CD4-positive, alpha-beta T cell (primary cell): ENCODE results near the gene ATP2B2. TPM values are rescaled to one million over a fixed set of nuclear protein-coding genes. Genes with fewer than 3 reads are reported as not detected.

Experiments
- ATAC-seq: fragments of 200-7000 bp; cut with Tn5 transposase; one replicate; pipeline ENCODE4 v1.10.0; 2022; ENCODE audit warnings: mild to moderate bottlenecking; ENCODE audit not compliant: poor library complexity
- CTCF ChIA-PET: fragments of 350-600 bp; sonication (Branson Sonifier 250); formaldehyde crosslinking; loops from one replicate; lab custom pipeline; 2021; ENCODE audit warnings: antibody characterized with exemption, inconsistent platforms; lab: Charles Lee
- POLR2A ChIA-PET: fragments of 350-600 bp; sonication (Branson Sonifier 250); formaldehyde crosslinking; loops from one replicate; lab custom pipeline; 2021; ENCODE audit warnings: antibody characterized with exemption, inconsistent platforms; lab: Charles Lee
- DNase-seq, 14 experiments: peaks; one replicate each; pipeline ENCODE4 v3.0.0-alpha.2; 2013 to 2020; ENCODE audit warnings: mixed read lengths in 2 of 14
- H3K27ac ChIP-seq, 2 donors: one replicate each; pipeline versions ENCODE4 v1.5.1 to v1.7.0; 2013; ENCODE audit warnings: low read length in 2 of 2, low read depth in 1 of 2, mild to moderate bottlenecking in 1 of 2
- H3K27me3 ChIP-seq, 2 experiments: 1 replicate in 1 of 2; 2 replicates in 1 of 2; pipeline versions ENCODE4 v1.6.1 to v1.7.0; 2013; ENCODE audit warnings: low read length in 2 of 2, control low read depth in 1 of 2, mild to moderate bottlenecking in 1 of 2, moderate library complexity in 1 of 2; ENCODE audit not compliant: insufficient read depth in 2 of 2, control insufficient read depth in 1 of 2
- H3K36me3 ChIP-seq: one replicate; pipeline ENCODE4 v1.6.1; 2013; ENCODE audit warnings: low read length, control low read depth; ENCODE audit not compliant: insufficient read depth
- H3K4me1 ChIP-seq: one replicate; pipeline ENCODE4 v1.6.1; 2013; ENCODE audit warnings: low read length, control low read depth; ENCODE audit not compliant: insufficient read depth
- H3K4me3 ChIP-seq: one replicate; pipeline ENCODE4 v1.5.1; 2013; ENCODE audit warnings: mild to moderate bottlenecking, low read length, moderate library complexity
- H3K9me3 ChIP-seq, 2 experiments: 1 replicate in 1 of 2; 2 replicates in 1 of 2; pipeline versions ENCODE4 v1.6.1 to v1.7.0; 2013; ENCODE audit warnings: low read length in 2 of 2, mild to moderate bottlenecking in 2 of 2, control low read depth in 1 of 2, moderate library complexity in 1 of 2; ENCODE audit not compliant: control insufficient read depth in 1 of 2, insufficient read depth in 1 of 2
- H3K27ac Mint-ChIP-seq: one replicate; pipeline ENCODE4 v1.8.0; 2020; ENCODE audit warnings: mixed read lengths
- H3K27me3 Mint-ChIP-seq: one replicate; pipeline ENCODE4 v1.8.0; 2021; ENCODE audit warnings: mixed read lengths
- H3K36me3 Mint-ChIP-seq: one replicate; pipeline ENCODE4 v1.8.0; 2021; ENCODE audit warnings: low read depth, mixed read lengths
- H3K4me1 Mint-ChIP-seq: one replicate; pipeline ENCODE4 v1.8.0; 2021; ENCODE audit warnings: low read depth, mixed read lengths
- H3K4me3 Mint-ChIP-seq: one replicate; pipeline ENCODE4 v1.8.0; 2020; ENCODE audit warnings: mild to moderate bottlenecking, mixed read lengths
- H3K9me3 Mint-ChIP-seq: one replicate; pipeline ENCODE4 v1.8.0; 2020; ENCODE audit warnings: mixed read lengths
- CTCF ChIP-seq: fragments of 200-600 bp; IDR thresholded peaks from one replicate; pipeline ENCODE4 v1.8.0; 2022; ENCODE audit warnings: antibody characterized with exemption, mild to moderate bottlenecking
- intact Hi-C, 2 experiments: fragments of 100-400 bp; cut with DNase I in 1 of 2; cut with micrococcal nuclease in 1 of 2; formaldehyde crosslinking; loops; one replicate each; pipeline versions ENCODE4 v1.15.1 to v1.9.0; 2023 to 2025; cut with DNase I, micrococcal nuclease
- total RNA-seq, 174 experiments: library from RNA in 2 of 174; stranded (reverse) in 2 of 174; gene quantifications; one replicate each; pipeline ENCODE4 v1.2.3 and lab custom pipeline; 2021 to 2026

ATP2B2 gene
- total RNA-seq, 2 experiments from 2014 or later, result not detected

DNA sequence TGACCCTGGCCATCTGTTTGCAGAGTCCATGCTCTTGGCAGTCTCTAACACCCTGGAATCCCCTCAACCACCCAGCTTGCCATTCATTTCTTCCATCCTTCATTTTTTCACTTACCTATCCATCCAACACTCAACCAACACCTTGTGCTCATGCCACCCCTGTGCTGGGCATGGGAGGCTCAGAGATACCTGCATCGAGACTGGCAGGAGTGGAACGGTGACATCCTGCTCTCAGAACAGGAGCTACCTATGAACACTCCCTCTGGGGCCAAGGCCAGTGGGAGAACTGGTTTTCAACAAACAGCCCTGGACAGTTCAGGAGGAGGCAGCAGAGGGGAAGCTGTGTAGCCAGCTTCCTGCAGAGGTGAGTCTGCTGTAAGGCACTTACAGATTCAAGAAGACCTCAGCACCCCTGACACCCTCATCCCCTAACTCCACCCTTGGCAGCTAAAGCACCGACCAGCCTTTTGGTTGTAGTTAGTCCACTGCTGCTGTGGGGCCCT lies 19.5 kb upstream of the ATP2B2 start:
- peaks cover 6 to 15% of the 10 kb centered on the region in 2 experiments for H3K27me3 ChIP-seq
- no peak overlapping the region for H3K4me3 Mint-ChIP-seq
- no peak for DNase-seq
- TF ChIP-seq CTCF, result no peak
- intact Hi-C loops, result loop anchor here in 1 of 2 experiments (5.0 kb wide), 1 partner anchor 178 kb away; no protein-coding TSS in a partner anchor
- H3K36me3 Mint-ChIP-seq, result no peaks in the 10 kb centered on the region
- H3K36me3 ChIP-seq, result no peaks in the 10 kb centered on the region
- ChIA-PET CTCF (no interaction called here), POLR2A (no interaction called here)
- ATAC-seq, result no peak
- no peaks in the 10 kb centered on the region for H3K9me3 ChIP-seq
- H3K27ac Mint-ChIP-seq, result no peak overlapping the region
- H3K27me3 Mint-ChIP-seq, result peaks cover 42% of the 10 kb centered on the region
- no peaks in the 10 kb centered on the region for H3K4me1 ChIP-seq
- H3K4me3 ChIP-seq, result no peak overlapping the region
- H3K27ac ChIP-seq, result no peak overlapping the region
- H3K9me3 Mint-ChIP-seq, result no peaks in the 10 kb centered on the region
- H3K4me1 Mint-ChIP-seq, result no peaks in the 10 kb centered on the region

- POLR2A ChIA-PET, result no interaction called here
- TF ChIP-seq CTCF, result no peak
- Histone ChIP-seq H3K9me3 (no peaks in the 10 kb centered on the region), H3K4me3 (no peak overlapping the region), H3K27ac (no peak overlapping the region), H3K4me1 (no peaks in the 10 kb centered on the region), H3K27me3 (peaks cover 6 to 15% of the 10 kb centered on the region in 2 experiments), H3K36me3 (no peaks in the 10 kb centered on the region)
- intact Hi-C loops, result loop anchor here in 1 of 2 experiments (5.0 kb wide), 1 partner anchor 177 kb away; no protein-coding TSS in a partner anchor
- no peak overlapping the region for H3K4me3 Mint-ChIP-seq
- H3K27me3 Mint-ChIP-seq, result peaks cover 42% of the 10 kb centered on the region
- H3K27ac Mint-ChIP-seq, result no peak overlapping the region
- H3K4me1 Mint-ChIP-seq, result no peaks in the 10 kb centered on the region
- no peak for DNase-seq
- no peaks in the 10 kb centered on the region for H3K36me3 Mint-ChIP-seq
- ATAC-seq, result no peak
- CTCF ChIA-PET, result no interaction called here
- H3K9me3 Mint-ChIP-seq, result no peaks in the 10 kb centered on the region
Measured at GRCh38 chr3:10524270-10524669, 18.9 kb upstream of the ATP2B2 start.

DNA sequence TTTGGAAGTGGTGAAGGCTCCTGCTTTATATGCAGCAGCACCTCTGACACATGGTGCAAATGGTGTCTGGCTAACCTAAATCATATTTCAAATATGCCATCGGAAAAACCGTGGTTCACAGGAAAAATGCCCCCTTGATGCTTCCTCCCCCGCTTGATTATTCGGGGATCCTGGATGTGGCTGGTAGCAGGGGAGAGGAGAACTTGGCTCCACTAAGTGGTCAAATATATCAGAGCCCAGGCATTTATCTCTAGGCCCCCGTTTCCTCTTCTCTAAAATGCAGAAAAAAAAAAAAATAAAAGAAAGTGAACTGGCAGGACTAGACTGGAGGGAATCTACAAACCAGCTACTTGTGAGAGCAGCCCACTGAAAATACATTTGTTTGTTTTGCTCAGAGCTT lies 18.2 kb upstream of the ATP2B2 start:
- POLR2A ChIA-PET, result no interaction called here
- no peaks in the 10 kb centered on the region for H3K9me3 Mint-ChIP-seq
- no peak overlapping the region for H3K4me3 Mint-ChIP-seq
- ATAC-seq, result no peak
- no peak for DNase-seq
- H3K4me1 Mint-ChIP-seq, result no peaks in the 10 kb centered on the region
- peaks cover 6 to 15% of the 10 kb centered on the region in 2 experiments for H3K27me3 ChIP-seq
- no peaks in the 10 kb centered on the region for H3K4me1 ChIP-seq
- intact Hi-C loops, result loop anchor here in 1 of 2 experiments (5.0 kb wide), 1 partner anchor 176 kb away; no protein-coding TSS in a partner anchor
- H3K36me3 Mint-ChIP-seq, result no peaks in the 10 kb centered on the region
- H3K27ac Mint-ChIP-seq, result no peak overlapping the region
- H3K27me3 Mint-ChIP-seq, result peaks cover 45% of the 10 kb centered on the region
- no peaks in the 10 kb centered on the region for H3K9me3 ChIP-seq
- no peak overlapping the region for H3K4me3 ChIP-seq
- no peak overlapping the region for H3K27ac ChIP-seq
- TF ChIP-seq CTCF, result no peak
- no peaks in the 10 kb centered on the region for H3K36me3 ChIP-seq
- CTCF ChIA-PET, result no interaction called here
